Panc1 (cell line): ENCODE results near the gene PPP1R36.

Experiments
- TCF7L2 ChIP-seq: IDR thresholded peaks from 2 replicates; pipeline ENCODE4 v1.6.1; 2011; ENCODE audit warnings: mild to moderate bottlenecking, low read depth, low read length, inconsistent platforms
- TF ChIP-seq, protein P1 (sequence below): fragments of 450-650 bp; IDR thresholded peaks from 2 replicates; pipeline ENCODE4 v1.5.1; 2017; ENCODE audit warnings: mild to moderate bottlenecking
- TF ChIP-seq, protein P2 (sequence below), 2 experiments: IDR thresholded peaks; 2 replicates each; pipeline ENCODE4 v1.6.1; 2011 to 2012; ENCODE audit warnings: low read depth in 2 of 2, control low read depth in 1 of 2, low read length in 1 of 2, mild to moderate bottlenecking in 1 of 2, moderate library complexity in 1 of 2; ENCODE audit not compliant: insufficient read depth in 1 of 2

DNA sequence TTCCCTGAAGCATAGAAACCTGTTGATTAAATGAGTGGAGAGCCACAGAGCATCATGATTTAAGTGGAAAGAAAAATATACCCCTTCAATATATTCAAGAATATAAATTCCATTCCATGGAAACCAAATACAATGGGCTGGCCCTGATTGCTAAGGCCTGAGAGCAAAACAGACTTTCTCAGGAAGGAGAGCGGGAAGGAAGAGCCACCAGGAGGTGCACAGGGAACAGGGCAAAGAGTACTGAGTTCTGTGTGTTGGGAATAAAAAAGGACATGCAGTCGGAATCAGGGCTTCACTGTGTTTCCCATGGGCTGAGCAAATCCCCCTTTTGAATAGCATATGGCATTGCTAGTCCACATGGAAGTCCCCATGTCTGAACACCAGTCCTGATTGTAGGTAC, 84.8 kb downstream of the PPP1R36 start:
- TF ChIP-seq, protein P1, sequence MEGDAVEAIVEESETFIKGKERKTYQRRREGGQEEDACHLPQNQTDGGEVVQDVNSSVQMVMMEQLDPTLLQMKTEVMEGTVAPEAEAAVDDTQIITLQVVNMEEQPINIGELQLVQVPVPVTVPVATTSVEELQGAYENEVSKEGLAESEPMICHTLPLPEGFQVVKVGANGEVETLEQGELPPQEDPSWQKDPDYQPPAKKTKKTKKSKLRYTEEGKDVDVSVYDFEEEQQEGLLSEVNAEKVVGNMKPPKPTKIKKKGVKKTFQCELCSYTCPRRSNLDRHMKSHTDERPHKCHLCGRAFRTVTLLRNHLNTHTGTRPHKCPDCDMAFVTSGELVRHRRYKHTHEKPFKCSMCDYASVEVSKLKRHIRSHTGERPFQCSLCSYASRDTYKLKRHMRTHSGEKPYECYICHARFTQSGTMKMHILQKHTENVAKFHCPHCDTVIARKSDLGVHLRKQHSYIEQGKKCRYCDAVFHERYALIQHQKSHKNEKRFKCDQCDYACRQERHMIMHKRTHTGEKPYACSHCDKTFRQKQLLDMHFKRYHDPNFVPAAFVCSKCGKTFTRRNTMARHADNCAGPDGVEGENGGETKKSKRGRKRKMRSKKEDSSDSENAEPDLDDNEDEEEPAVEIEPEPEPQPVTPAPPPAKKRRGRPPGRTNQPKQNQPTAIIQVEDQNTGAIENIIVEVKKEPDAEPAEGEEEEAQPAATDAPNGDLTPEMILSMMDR, result no peak
- TF ChIP-seq, protein P2, sequence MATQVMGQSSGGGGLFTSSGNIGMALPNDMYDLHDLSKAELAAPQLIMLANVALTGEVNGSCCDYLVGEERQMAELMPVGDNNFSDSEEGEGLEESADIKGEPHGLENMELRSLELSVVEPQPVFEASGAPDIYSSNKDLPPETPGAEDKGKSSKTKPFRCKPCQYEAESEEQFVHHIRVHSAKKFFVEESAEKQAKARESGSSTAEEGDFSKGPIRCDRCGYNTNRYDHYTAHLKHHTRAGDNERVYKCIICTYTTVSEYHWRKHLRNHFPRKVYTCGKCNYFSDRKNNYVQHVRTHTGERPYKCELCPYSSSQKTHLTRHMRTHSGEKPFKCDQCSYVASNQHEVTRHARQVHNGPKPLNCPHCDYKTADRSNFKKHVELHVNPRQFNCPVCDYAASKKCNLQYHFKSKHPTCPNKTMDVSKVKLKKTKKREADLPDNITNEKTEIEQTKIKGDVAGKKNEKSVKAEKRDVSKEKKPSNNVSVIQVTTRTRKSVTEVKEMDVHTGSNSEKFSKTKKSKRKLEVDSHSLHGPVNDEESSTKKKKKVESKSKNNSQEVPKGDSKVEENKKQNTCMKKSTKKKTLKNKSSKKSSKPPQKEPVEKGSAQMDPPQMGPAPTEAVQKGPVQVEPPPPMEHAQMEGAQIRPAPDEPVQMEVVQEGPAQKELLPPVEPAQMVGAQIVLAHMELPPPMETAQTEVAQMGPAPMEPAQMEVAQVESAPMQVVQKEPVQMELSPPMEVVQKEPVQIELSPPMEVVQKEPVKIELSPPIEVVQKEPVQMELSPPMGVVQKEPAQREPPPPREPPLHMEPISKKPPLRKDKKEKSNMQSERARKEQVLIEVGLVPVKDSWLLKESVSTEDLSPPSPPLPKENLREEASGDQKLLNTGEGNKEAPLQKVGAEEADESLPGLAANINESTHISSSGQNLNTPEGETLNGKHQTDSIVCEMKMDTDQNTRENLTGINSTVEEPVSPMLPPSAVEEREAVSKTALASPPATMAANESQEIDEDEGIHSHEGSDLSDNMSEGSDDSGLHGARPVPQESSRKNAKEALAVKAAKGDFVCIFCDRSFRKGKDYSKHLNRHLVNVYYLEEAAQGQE (IDR thresholded peaks at IDR 0.05; ENCODE audit: insufficient read depth in 1 of 2, low read depth in 2 of 2, low read length in 1 of 2), result no peak
- TF ChIP-seq TCF7L2, result no peak
